Naive thymus-derived CD8-positive, alpha-beta T cell (primary cell): ENCODE results near the gene TMTC4. TPM values are rescaled to one million over a fixed set of nuclear protein-coding genes. Genes with fewer than 3 reads are reported as not detected.
A peak's percentile ranks its signal among the peaks of the same experiment; 100 is the strongest.

ENCODE experiments used
- ATAC-seq, 2 donors: fragments of 150-1000 bp; cut with Tn5 transposase in 1 of 2; sonication (Bioruptor Pico), chemical (Tn5 transposase) in 1 of 2; 1 replicate in 1 of 2; 2 replicates in 1 of 2; pipeline ENCODE4 v1.10.0; 2021; ENCODE audit warnings: mild to moderate bottlenecking in 2 of 2, moderate library complexity in 2 of 2
- POLR2A ChIA-PET: fragments of 350-600 bp; sonication (Branson Sonifier 250); formaldehyde crosslinking; loops from one replicate; lab custom pipeline; 2021; ENCODE audit warnings: antibody characterized with exemption; lab: Charles Lee
- DNase-seq, 10 donors: peaks; one replicate each; pipeline versions ENCODE4 v3.0.0 to v3.0.0-alpha.2; 2020 to 2022
- H3K27ac Mint-ChIP-seq, 10 donors: one replicate each; pipeline ENCODE4 v1.8.0; 2020 to 2022; ENCODE audit warnings: mild to moderate bottlenecking in 10 of 10, mixed read lengths in 10 of 10, moderate library complexity in 4 of 10, inconsistent platforms in 1 of 10
- H3K27me3 Mint-ChIP-seq, 5 donors: one replicate each; pipeline ENCODE4 v1.8.0; 2021 to 2022; ENCODE audit warnings: mixed read lengths in 5 of 5
- H3K36me3 Mint-ChIP-seq, 3 donors: one replicate each; pipeline ENCODE4 v1.8.0; 2020 to 2022; ENCODE audit warnings: mixed read lengths in 3 of 3, mild to moderate bottlenecking in 2 of 3, inconsistent platforms in 1 of 3
- H3K4me1 Mint-ChIP-seq, 4 donors: one replicate each; pipeline ENCODE4 v1.8.0; 2021 to 2022; ENCODE audit warnings: mixed read lengths in 4 of 4
- H3K4me3 Mint-ChIP-seq, 10 donors: one replicate each; pipeline ENCODE4 v1.8.0; 2020 to 2022; ENCODE audit warnings: mild to moderate bottlenecking in 10 of 10, mixed read lengths in 10 of 10, moderate library complexity in 6 of 10, inconsistent platforms in 1 of 10
- H3K9me3 Mint-ChIP-seq, 9 donors: one replicate each; pipeline ENCODE4 v1.8.0; 2020 to 2022; ENCODE audit warnings: mixed read lengths in 9 of 9, mild to moderate bottlenecking in 3 of 9, inconsistent platforms in 1 of 9, moderate library complexity in 1 of 9
- polyA plus RNA-seq, 3 donors: library from polyadenylated mRNA; unstranded; fragments of 300-500 nt; fragmentation: Illumina TruSeq; gene quantifications; one replicate each; pipeline ENCODE4 v1.2.3, GENCODE V29; 2021
- total RNA-seq, 8 experiments: library from RNA in 2 of 8; stranded (reverse) in 2 of 8; gene quantifications; one replicate each; pipeline ENCODE4 v1.2.3 and lab custom pipeline; 2021 to 2026

Gene TMTC4
- total and polyA plus RNA-seq, 5 experiments from 2014 or later = 1.4 to 32.6 (median 2.5) TPM

- no peak for ATAC-seq
- Mint-ChIP-seq H3K9me3 (no peaks in the 10 kb centered on the region), H3K4me3 (no peak overlapping the region), H3K27me3 (no peaks in the 10 kb centered on the region), H3K36me3 (peaks cover 12 to 91% (median 40%) of the 10 kb centered on the region in 3 donors), H3K4me1 (peaks cover 12 to 35% (median 20%) of the 10 kb centered on the region in 4 donors), H3K27ac (peak overlapping the region in 1 of 10 donors; percentile 57)
- POLR2A ChIA-PET = interaction anchor here (0.7 kb wide), 1 partner anchor 9 kb away, joined by 3 read pairs; no protein-coding TSS in a partner anchor
- no peak for DNase-seq
Measured at GRCh38 chr13:100662468-100663211, 12.0 kb downstream of the TMTC4 start.

GRCh38 chr13:100660761-100661160, 13.8 kb downstream of the TMTC4 start:
- ATAC-seq (no peak), DNase-seq (no peak)
- Mint-ChIP-seq H3K36me3 (peaks cover 6 to 89% (median 35%) of the 10 kb centered on the region in 3 donors), H3K4me1 (peaks cover 12 to 35% (median 20%) of the 10 kb centered on the region in 4 donors), H3K27me3 (no peaks in the 10 kb centered on the region), H3K9me3 (no peaks in the 10 kb centered on the region), H3K27ac (no peak overlapping the region), H3K4me3 (no peak overlapping the region)
- POLR2A ChIA-PET = no interaction called here

GRCh38 chr13:100659578-100659977, 15.0 kb downstream of the TMTC4 start:
- Mint-ChIP-seq H3K27me3 (no peaks in the 10 kb centered on the region), H3K4me3 (no peak overlapping the region), H3K27ac (peak overlapping the region in 2 of 10 donors; percentile 11 to 22), H3K4me1 (peaks cover 11 to 35% (median 20%) of the 10 kb centered on the region in 4 donors), H3K36me3 (peaks cover 6 to 86% (median 37%) of the 10 kb centered on the region in 3 donors), H3K9me3 (no peaks in the 10 kb centered on the region)
- POLR2A ChIA-PET = interaction anchor here (0.7 kb wide), 1 partner anchor 669 kb away, joined by 5 read pairs; no protein-coding TSS in a partner anchor
- DNase-seq = no peak
- ATAC-seq = no peak

- Mint-ChIP-seq H3K36me3 (peaks cover 6 to 81% (median 44%) of the 10 kb centered on the region in 3 donors), H3K9me3 (no peaks in the 10 kb centered on the region), H3K4me1 (peaks cover 11 to 35% (median 20%) of the 10 kb centered on the region in 4 donors), H3K27ac (peak overlapping the region in 6 of 10 donors; percentile 1 to 91 (median 35)), H3K4me3 (peak overlapping the region in 6 of 10 donors; percentile 4 to 78 (median 50)), H3K27me3 (no peaks in the 10 kb centered on the region)
- ATAC-seq (peak in 1 of 2 donors; percentile 32), DNase-seq (peak in 1 of 10 donors; percentile 6)
- POLR2A ChIA-PET = no interaction called here
Measured at GRCh38 chr13:100658363-100658762, 16.2 kb downstream of the TMTC4 start.

- POLR2A ChIA-PET = interaction anchor here (0.9 kb wide), 1 partner anchor 16 kb away, joined by 4 read pairs; the partner anchor contains the start of gene TMTC4
- Mint-ChIP-seq H3K27ac (peak overlapping the region in 6 of 10 donors; percentile 1 to 91 (median 18)), H3K36me3 (peaks cover 6 to 81% (median 45%) of the 10 kb centered on the region in 3 donors), H3K4me1 (peaks cover 7 to 31% (median 20%) of the 10 kb centered on the region in 4 donors), H3K4me3 (peak overlapping the region in 4 of 10 donors; percentile 31 to 78 (median 64)), H3K27me3 (no peaks in the 10 kb centered on the region), H3K9me3 (no peaks in the 10 kb centered on the region)
- DNase-seq (no peak), ATAC-seq (no peak)
Measured at GRCh38 chr13:100657881-100658315, 16.7 kb downstream of the TMTC4 start.

- H3K27ac Mint-ChIP-seq = no peak overlapping the region
- no peaks in the 10 kb centered on the region for H3K27me3 Mint-ChIP-seq
- POLR2A ChIA-PET = no interaction called here
- ATAC-seq (no peak), DNase-seq (no peak)
- H3K4me3 Mint-ChIP-seq = no peak overlapping the region
- H3K36me3 Mint-ChIP-seq = peaks cover 0 to 58% (median 37%) of the 10 kb centered on the region in 3 donors
- H3K4me1 Mint-ChIP-seq = no peaks in the 10 kb centered on the region
- H3K9me3 Mint-ChIP-seq = no peaks in the 10 kb centered on the region
Measured at GRCh38 chr13:100652510-100652909, 22.1 kb downstream of the TMTC4 start.

- Mint-ChIP-seq H3K4me1 (peaks cover 0 to 2% (median 0%) of the 10 kb centered on the region in 4 donors), H3K4me3 (no peak overlapping the region), H3K36me3 (peaks cover 0 to 49% (median 24%) of the 10 kb centered on the region in 3 donors), H3K27ac (no peak overlapping the region), H3K9me3 (no peaks in the 10 kb centered on the region), H3K27me3 (no peaks in the 10 kb centered on the region)
- POLR2A ChIA-PET = no interaction called here
- no peak for DNase-seq
- no peak for ATAC-seq
Measured at GRCh38 chr13:100650326-100650725, 24.3 kb downstream of the TMTC4 start.

GRCh38 chr13:100648354-100648753, 26.2 kb downstream of the TMTC4 start:
- Mint-ChIP-seq H3K9me3 (no peaks in the 10 kb centered on the region), H3K4me3 (no peak overlapping the region), H3K36me3 (peaks cover 3 to 45% (median 13%) of the 10 kb centered on the region in 3 donors), H3K27me3 (no peaks in the 10 kb centered on the region), H3K4me1 (peaks cover 0 to 2% (median 0%) of the 10 kb centered on the region in 4 donors), H3K27ac (peak overlapping the region in 1 of 10 donors; percentile 65)
- ATAC-seq (no peak), DNase-seq (no peak)
- POLR2A ChIA-PET = no interaction called here

- POLR2A ChIA-PET = no interaction called here
- H3K4me1 Mint-ChIP-seq = peaks cover 0 to 5% (median 0%) of the 10 kb centered on the region in 4 donors
- no peaks in the 10 kb centered on the region for H3K27me3 Mint-ChIP-seq
- H3K9me3 Mint-ChIP-seq = no peaks in the 10 kb centered on the region
- H3K27ac Mint-ChIP-seq = peak overlapping the region in 1 of 10 donors; percentile 21
- H3K4me3 Mint-ChIP-seq = no peak overlapping the region
- peaks cover 7 to 44% (median 8%) of the 10 kb centered on the region in 3 donors for H3K36me3 Mint-ChIP-seq
- no peak for ATAC-seq
- DNase-seq = no peak
Measured at GRCh38 chr13:100646871-100647270, 27.7 kb downstream of the TMTC4 start.

- H3K27me3 Mint-ChIP-seq = no peaks in the 10 kb centered on the region
- peaks cover 10 to 48% (median 13%) of the 10 kb centered on the region in 3 donors for H3K36me3 Mint-ChIP-seq
- H3K27ac Mint-ChIP-seq = no peak overlapping the region
- no peak overlapping the region for H3K4me3 Mint-ChIP-seq
- no peaks in the 10 kb centered on the region for H3K9me3 Mint-ChIP-seq
- ATAC-seq (no peak), DNase-seq (no peak)
- H3K4me1 Mint-ChIP-seq = peaks cover 0 to 7% (median 0%) of the 10 kb centered on the region in 4 donors
- POLR2A ChIA-PET = no interaction called here
Measured at GRCh38 chr13:100646030-100646673, 28.4 kb downstream of the TMTC4 start.

- POLR2A ChIA-PET = no interaction called here
- DNase-seq (no peak), ATAC-seq (no peak)
- no peak overlapping the region for H3K4me3 Mint-ChIP-seq
- H3K9me3 Mint-ChIP-seq = no peaks in the 10 kb centered on the region
- H3K27me3 Mint-ChIP-seq = no peaks in the 10 kb centered on the region
- H3K4me1 Mint-ChIP-seq = peaks cover 0 to 7% (median 0%) of the 10 kb centered on the region in 4 donors
- peak overlapping the region in 1 of 10 donors; percentile 32 for H3K27ac Mint-ChIP-seq
- H3K36me3 Mint-ChIP-seq = peaks cover 10 to 48% (median 15%) of the 10 kb centered on the region in 3 donors
Measured at GRCh38 chr13:100645382-100645781, 29.2 kb downstream of the TMTC4 start.

GRCh38 chr13:100644371-100644770, 30.2 kb downstream of the TMTC4 start:
- H3K36me3 Mint-ChIP-seq = peaks cover 10 to 45% (median 15%) of the 10 kb centered on the region in 3 donors

More at GRCh38 chr13:100644371-100644770, 30.2 kb downstream of the TMTC4 start:
- POLR2A ChIA-PET = interaction anchor here (0.5 kb wide), 1 partner anchor 1064 kb away, joined by 3 read pairs; no protein-coding TSS in a partner anchor
- no peak for ATAC-seq
- no peaks in the 10 kb centered on the region for H3K9me3 Mint-ChIP-seq
- H3K4me3 Mint-ChIP-seq = no peak overlapping the region
- H3K27ac Mint-ChIP-seq = peak overlapping the region in 1 of 10 donors; percentile 12
- peaks cover 0 to 7% (median 0%) of the 10 kb centered on the region in 4 donors for H3K4me1 Mint-ChIP-seq
- H3K27me3 Mint-ChIP-seq = no peaks in the 10 kb centered on the region
- no peak for DNase-seq
